Measurements from ENCODE around the gene RHOU.
A peak's percentile ranks its signal among the peaks of the same experiment; 100 is the strongest.
"Not testable (repeated sequence)": the region's sequence is repeated elsewhere in the genome, so short reads cannot be mapped to it uniquely, and the experiment has no call there.

Gene RHOU

DNA sequence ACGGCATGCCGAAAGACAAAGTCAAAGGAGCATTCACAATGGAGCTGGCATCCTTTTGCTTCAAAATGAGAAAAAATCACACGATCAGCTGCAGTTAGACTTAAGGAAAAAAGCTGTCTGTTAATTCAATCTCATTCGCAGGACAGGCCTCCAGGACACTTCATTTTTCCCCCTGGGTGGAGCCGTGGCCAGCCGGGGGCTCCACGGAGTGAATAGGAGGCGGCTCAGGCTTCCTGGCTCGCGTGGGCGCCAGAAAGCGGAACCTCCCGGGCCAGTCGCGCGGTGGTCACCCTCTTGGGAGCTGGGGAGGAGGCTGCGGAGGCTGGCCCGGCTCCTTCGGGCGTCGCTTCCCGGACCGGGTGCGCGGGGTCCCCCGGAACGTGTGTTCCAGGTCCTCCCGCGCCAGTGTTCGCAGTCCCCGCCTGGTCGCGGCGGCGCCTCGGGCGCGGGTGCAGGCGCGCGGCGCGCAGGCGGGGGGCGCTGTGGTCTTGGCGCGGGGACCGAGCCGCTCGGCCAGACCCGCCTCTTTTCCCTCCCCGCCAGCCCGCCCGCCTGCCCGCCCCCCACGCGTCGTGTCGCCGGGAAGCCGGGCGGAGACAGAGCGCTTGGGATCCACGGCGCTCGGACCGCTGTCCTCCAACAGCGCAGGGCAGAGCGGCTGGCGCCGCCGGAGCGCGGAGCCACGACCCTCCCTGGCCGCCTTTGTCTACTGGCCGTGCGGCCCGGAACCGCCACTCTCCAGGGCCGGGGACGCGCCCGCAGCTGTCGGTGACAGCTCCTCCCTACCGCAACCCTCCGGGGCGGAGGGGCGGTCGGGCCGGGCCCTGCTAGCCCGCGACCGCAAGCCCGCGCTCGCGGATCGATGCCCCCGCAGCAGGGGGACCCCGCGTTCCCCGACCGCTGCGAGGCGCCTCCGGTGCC is at the start of gene RHOU:
RHOU (plus strand) TSS at position 599 of the 921 bp plus-strand sequence; CDS start at position 863, 264 bp downstream.
- peak in 1 of 2 donors; percentile 42 for DNase-seq (ENCODE audit: low read depth in 2 of 2)

- no peak for DNase-seq (ENCODE audit: low read depth in 2 of 2)
Observed at GRCh38 chr1:228687587-228687986, 47.7 kb upstream of the RHOU start.

DNA sequence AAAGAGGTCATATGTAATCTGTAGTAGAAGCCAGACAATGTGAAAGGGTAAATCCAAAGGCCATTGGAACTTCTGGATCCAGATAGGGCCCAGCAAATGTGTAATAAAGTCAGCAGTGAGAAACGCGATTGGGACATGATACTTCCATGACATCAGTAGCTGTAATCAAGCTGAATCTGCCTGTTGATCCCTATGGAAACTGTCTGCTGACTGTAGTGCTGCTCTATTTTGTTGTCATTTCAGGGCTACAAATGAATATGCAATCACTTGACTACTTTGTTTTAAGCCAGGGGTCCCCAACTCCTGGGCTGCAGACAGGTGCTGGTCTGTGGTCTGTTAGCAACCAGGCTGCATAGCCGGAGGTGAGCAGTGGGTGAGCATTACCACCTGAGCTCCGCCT is 46.0 kb upstream of the RHOU start:
- DNase-seq (ENCODE audit: low read depth in 2 of 2), result no peak

- DNase-seq (ENCODE audit: low read depth in 2 of 2), result no peak
Observed at GRCh38 chr1:228691211-228691610, 44.1 kb upstream of the RHOU start.

DNA sequence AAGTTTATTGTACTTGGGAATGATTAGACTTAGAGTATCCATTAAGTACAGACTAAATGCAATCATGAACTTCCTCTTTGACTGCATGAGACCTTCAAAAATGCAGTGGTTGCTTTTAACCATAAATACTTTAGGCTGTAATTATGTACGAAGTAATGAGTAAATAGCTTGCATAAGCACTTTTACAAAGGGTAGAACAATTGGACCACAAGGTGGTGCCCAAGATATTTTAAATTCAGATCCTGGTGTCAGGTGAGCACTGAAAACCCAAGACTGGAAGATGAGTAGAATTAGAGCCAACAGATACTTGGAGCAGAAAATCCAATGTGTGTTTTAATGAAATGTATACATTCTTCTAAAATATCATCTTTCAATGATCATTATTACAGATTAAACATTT is 43.4 kb upstream of the RHOU start:
- DNase-seq (ENCODE audit: low read depth in 2 of 2), result no peak

DNA sequence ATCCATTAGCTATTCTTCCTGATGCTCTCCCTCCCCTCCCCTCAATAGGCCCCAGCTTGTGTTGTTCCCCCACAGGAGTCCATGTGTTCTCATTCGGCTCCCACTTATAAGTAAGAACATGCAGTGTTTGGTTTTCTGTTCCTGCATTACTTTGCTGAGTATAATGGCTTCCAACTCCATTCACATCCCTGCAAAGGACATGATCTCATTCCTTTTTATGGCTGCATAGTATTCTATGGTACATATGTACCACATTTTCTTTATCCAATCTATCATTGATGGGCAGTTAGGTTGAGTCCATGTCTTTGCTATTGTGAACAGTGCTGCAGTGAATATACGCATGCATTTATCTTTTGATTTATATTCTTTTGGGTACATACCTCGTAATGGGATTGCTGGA is 40.8 kb upstream of the RHOU start:
- DNase-seq (ENCODE audit: low read depth in 2 of 2), result not testable (repeated sequence)

DNA sequence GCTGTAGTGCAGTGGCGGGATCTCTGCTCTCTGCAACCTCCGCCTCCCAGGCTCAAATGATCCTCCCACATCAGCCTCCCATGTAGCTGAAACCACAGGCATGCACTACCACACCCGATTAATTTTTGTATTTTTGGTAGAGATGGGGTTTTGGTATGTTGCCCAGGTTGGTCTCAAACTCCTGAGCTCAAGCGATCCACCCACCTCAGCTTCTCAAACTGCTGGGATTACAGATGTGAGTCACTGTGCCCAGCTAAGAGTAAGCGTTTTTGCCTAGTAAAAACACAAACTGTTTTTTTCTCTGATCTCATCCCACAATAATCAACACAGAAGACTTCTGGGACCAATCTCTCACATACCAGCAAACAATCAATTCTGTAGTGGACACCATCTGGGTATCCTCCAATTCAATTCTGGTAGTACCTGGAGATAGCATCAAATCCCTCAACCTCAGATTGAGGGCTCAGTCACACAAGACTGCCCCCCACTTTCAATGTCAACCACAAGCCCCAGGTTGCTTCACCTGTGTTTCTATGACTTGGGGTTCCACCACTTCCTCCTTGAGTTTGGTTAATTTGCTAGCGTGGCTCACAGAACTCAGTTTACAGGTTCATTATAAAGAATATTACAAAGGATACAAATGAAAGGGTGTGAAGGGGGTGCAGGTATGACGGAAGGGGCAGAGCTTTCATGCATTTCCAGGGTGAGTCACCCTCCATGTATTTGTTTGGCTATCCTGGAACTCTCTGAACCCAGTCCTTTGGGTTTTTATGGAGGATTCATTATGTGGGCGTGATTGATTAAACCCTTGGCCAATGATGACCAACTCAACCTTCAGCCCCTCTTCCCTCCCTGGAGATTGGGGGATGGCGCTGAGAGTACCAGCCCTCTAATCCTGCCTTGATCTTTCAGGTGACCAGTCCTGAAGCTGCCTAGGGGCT is 40.0 kb upstream of the RHOU start:
- DNase-seq (ENCODE audit: low read depth in 2 of 2), result no peak

DNA sequence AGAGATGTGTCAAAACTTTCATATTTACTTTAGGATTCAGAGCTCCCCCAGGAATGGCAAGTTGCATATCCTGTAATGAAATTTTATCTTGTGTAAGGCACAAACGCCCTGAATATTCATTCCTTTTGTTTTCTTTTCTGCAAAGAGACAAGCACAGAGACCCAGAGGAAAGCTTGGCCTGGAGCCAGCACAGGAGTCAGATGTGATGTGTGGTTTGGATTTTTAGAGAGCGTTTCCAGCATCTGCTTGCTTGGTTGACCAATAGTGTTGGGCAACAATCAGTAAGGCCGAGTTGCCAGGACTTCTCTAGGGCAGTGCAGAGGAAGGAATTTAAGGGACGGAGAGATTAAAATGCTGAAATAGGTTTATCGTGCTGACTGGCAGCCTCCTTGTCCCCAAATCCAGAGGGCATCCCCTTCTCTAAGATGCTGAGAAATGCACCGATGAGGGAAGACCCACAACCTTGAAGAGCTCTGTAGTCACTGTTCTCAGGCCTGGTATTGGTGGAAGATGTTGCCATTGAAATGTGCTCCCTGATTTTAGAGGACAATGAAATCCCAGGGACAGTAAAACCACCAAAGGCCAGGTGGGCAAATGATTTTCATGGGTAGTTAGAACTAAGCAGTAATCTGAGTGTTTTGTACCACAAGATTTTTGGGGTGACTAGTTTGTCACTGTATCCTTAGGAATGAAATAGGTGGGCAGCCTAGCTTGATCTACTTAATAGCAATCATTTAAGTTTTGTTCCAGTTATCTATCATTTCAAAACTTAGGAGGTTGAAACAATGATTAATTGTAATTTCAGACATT is 37.9 kb upstream of the RHOU start:
- DNase-seq (ENCODE audit: low read depth in 2 of 2), result no peak

DNA sequence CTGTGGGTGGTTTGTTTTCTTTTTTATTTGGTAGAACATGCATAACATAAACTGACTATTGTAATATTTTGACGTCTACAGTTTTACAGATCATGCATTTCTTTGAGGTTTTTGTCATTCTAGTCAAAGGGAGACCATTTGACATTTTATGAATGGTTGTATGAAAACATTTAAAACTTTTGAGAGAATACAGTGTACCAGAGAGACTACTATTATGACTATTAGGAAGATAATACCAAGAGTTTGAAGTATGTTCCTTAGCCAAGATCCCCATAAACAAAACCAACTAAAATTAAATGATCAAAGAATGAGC is 37.3 kb upstream of the RHOU start:
- DNase-seq (ENCODE audit: low read depth in 2 of 2), result no peak

DNA sequence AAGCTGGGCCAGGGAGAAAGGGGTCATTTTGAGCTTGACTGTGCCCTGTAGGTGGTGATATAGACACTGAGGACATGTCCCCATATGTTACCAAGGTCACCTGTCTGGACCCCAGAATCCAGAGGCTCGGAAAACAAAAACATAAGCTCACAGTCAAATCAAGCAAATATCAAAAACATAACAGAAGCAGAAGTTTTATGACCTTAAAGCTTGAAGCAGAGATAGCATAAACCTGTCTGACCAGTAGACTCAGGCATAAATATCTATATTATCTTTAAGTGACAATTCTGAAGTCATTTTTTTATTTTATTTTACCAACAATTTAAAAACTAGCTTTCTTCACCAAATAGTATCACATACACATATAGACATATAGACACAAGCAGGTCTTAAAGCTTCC is 32.8 kb upstream of the RHOU start:
- no peak for DNase-seq (ENCODE audit: low read depth in 2 of 2)

DNA sequence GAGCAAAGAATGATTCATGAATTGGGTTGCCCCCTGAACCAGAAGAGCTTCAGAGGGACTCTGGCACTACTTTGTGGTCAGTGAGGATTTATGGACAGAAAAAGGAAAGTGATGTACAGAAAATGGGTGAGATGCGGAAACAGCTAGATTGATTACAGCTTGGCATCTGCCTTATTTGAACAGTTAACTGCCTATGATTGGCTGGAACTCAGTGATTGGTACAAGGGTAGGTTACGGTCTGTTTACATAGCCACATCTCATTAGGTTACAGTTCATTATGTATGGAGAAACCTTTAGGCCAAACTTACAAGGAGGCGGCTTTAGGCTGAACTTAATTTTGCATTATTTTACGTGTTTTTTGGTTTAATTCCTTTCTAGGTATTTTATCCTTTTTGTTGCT is 29.0 kb upstream of the RHOU start:
- no peak for DNase-seq (ENCODE audit: low read depth in 2 of 2)

GRCh38 chr1:228717081-228717480 is 18.2 kb upstream of the RHOU start:
- DNase-seq (ENCODE audit: low read depth in 2 of 2), result no peak

- no peak for DNase-seq (ENCODE audit: low read depth in 2 of 2)
Observed at GRCh38 chr1:228721407-228721806, 13.9 kb upstream of the RHOU start.

- no peak for DNase-seq (ENCODE audit: low read depth in 2 of 2)
Observed at GRCh38 chr1:228723287-228723686, 12.0 kb upstream of the RHOU start.

DNA sequence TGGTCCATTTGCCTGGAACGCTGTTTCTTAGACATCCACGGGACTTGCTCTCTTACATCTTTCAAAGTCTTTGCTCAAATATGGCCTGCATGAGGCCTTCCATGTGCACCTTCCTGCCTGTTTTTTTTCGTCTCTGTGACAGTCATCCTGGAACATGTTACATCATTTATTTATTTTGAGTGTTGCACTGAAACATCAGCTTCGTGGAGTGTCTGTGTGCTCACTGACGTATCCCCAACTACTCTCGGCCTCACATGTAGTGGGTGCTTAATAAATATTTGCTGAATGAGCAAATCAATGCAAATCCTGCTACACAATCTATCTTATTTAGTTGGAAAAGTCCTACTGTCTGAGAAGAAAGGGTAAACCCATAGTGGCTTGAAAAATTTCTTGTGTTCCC is 11.4 kb upstream of the RHOU start:
- no peak for DNase-seq (ENCODE audit: low read depth in 2 of 2)

DNA sequence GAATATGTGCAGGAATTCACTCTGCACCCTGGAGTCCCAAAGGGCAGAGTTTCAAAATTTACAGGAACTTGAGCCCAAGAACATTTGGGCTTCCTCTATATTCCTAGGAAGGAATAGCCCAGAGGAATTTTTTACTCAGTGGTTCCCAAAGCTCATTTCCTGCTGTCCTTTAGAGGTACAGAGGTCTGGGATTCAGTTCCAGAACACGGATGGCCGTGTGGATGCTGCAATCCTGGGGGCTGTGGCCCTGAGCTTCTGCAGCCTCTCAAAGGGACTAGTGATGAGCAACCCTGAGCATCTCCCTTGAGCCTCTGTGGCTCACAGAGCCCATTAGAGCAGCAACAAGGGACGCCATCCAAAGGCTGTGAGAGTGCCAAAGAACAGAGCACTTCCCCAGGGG is 10.1 kb upstream of the RHOU start:
- DNase-seq (ENCODE audit: low read depth in 2 of 2), result no peak

DNA sequence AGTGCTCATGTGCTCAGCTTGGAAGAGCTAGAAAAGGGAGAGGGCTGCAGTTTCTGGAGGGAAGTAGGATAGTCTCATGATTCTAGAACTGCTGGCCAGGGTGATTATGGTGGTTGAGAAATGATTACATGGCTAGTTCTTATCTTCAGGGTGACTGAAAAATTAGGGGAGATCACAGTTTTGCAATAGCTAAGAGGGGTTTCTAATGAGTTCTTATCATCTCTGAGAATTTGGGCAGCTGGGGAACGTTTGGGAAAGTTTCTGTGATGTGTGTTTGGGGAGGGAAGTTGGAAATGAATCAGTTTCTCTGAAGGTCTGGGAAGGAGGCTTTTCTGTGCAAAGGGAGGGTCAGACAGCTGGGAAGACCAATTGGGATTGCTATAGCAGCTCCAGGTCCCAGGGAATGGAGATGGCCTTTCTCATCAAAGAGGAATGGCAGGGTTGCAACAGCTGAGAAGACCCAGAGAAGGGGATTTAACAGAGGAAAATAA is 7.6 kb upstream of the RHOU start:
- no peak for DNase-seq (ENCODE audit: low read depth in 2 of 2)

- no peak for DNase-seq (ENCODE audit: low read depth in 2 of 2)
Observed at GRCh38 chr1:228732426-228732825, 2.9 kb upstream of the RHOU start.

DNA sequence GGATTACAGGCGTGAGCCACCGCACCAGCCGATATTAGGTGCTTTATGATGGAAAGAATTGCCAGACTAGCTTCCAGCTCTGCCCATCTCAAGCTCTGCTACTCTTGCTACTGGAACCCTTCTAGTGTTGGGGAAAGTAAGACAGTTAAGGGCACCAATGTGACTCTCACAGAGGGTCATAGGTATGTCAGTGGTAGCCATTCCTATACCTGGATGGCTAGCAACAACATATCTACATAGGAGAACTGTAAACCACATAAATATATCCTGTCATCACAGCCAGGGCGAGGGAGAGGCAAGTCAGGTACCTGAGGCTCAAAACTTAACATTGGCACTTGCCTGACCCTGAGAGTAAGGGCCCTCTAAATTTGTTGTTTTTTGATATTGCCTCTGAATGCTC is 1.7 kb upstream of the RHOU start:
- DNase-seq (ENCODE audit: low read depth in 2 of 2), result no peak

GRCh38 chr1:228735871-228736586 is 750 bp downstream of the RHOU start:
- no peak for DNase-seq (ENCODE audit: low read depth in 2 of 2)

GRCh38 chr1:228736844-228737445 is 1.7 kb downstream of the RHOU start:
- DNase-seq (ENCODE audit: low read depth in 2 of 2), result no peak

Measured in stimulated activated CD8-positive, alpha-beta memory T cell treated with anti-CD3 and anti-CD28 coated beads, Interleukin-15, amount 100 ng/mL, for 4 hours (primary cell).